ENCODE measurements around the gene NANP.

GRCh38 chr20:25592135-25592852, 31.5 kb downstream of the NANP start:
- no peak for TF ChIP-seq CTCF (IDR thresholded peaks at IDR 0.05 in 2 of 3, conservative IDR thresholded peaks at IDR 0.05 in 1 of 3; ENCODE audit: control insufficient read depth in 2 of 3, extremely low read depth in 1 of 3, insufficient read depth in 1 of 3, low read depth in 3 of 3, low read length in 3 of 3)
- no peak for TF ChIP-seq SIN3A (IDR thresholded peaks at IDR 0.05; ENCODE audit: low read depth, low read length)
- no peak for TF ChIP-seq SUZ12 (IDR thresholded peaks at IDR 0.05; ENCODE audit: unreplicated experiment)
- TF ChIP-seq NFIC (IDR thresholded peaks at IDR 0.05; ENCODE audit: low read depth, low read length), result no peak
- TF ChIP-seq TAF1 (IDR thresholded peaks at IDR 0.05; ENCODE audit: borderline replicate concordance, low read depth, low read length), result no peak

Data from GM12878 (cell line).